Panc1 (cell line): Measurements from ENCODE around the gene COA8. TPM values are rescaled to one million over a fixed set of nuclear protein-coding genes. Genes with fewer than 3 reads are reported as not detected.

Experiments used
- ATAC-seq: fragments of 200-7000 bp; cut with Tn5 transposase; 2 replicates; pipeline ENCODE4 v1.9.1; 2020; ENCODE audit warnings: mild to moderate bottlenecking, moderate library complexity
- BruUV-seq: library from RNA; stranded (reverse); fragments of 400-500 nt; replicated peaks from 2 replicates; lab custom pipeline; 2021; lab: Mats Ljungman, UMichigan
- CTCF ChIA-PET: fragments of 300-600 bp; sonication (Branson Sonifier 250); formaldehyde crosslinking; loops from one replicate; lab custom pipeline; 2022; ENCODE audit warnings: antibody characterized with exemption; lab: Charles Lee
- POLR2A ChIA-PET: fragments of 300-600 bp; sonication (Branson Sonifier 250); formaldehyde crosslinking; loops from one replicate; lab custom pipeline; 2022; ENCODE audit warnings: antibody characterized with exemption; lab: Charles Lee
- DNase-seq: peaks from one replicate; pipeline ENCODE4 v3.0.0-alpha.2; 2010; ENCODE audit warnings: low read depth, low spot score
- H3K27ac ChIP-seq: 2 replicates; pipeline ENCODE4 v1.5.1; 2011; ENCODE audit warnings: mild to moderate bottlenecking, low read length, inconsistent platforms
- H3K27me3 ChIP-seq: fragments of 200-500 bp; sonication (Bioruptor generic); 2 replicates; pipeline ENCODE4 v1.6.0; 2014; ENCODE audit warnings: low read length, inconsistent platforms; ENCODE audit not compliant: control insufficient read depth, insufficient read depth
- H3K36me3 ChIP-seq: fragments of 200-500 bp; sonication (Bioruptor generic); 2 replicates; pipeline ENCODE4 v1.5.1; 2014; ENCODE audit warnings: inconsistent platforms, mild to moderate bottlenecking, low read length, moderate library complexity; ENCODE audit not compliant: control insufficient read depth, insufficient read depth
- H3K4me1 ChIP-seq: 2 replicates; pipeline ENCODE4 v1.5.1; 2011; ENCODE audit warnings: inconsistent platforms, mild to moderate bottlenecking, low read length, moderate library complexity; ENCODE audit not compliant: control insufficient read depth, insufficient read depth
- H3K4me3 ChIP-seq, 2 experiments: 2 replicates each; pipeline ENCODE4 v1.5.1; 2011 to 2012; ENCODE audit warnings: low read depth in 2 of 2, low read length in 2 of 2, mild to moderate bottlenecking in 2 of 2, inconsistent platforms in 1 of 2, moderate library complexity in 1 of 2
- H3K9me3 ChIP-seq: fragments of 200-500 bp; sonication (Bioruptor generic); 2 replicates; pipeline ENCODE4 v1.5.1; 2014; ENCODE audit warnings: low read depth, mild to moderate bottlenecking, inconsistent platforms, low read length, moderate library complexity; ENCODE audit not compliant: control insufficient read depth, insufficient read depth
- POLR2AphosphoS5 ChIP-seq: IDR thresholded peaks from 2 replicates; pipeline ENCODE4 v1.6.1; 2012; ENCODE audit warnings: mild to moderate bottlenecking, low read depth, low read length, moderate library complexity
- SIN3A ChIP-seq: IDR thresholded peaks from 2 replicates; pipeline ENCODE4 v1.6.1; 2012; ENCODE audit warnings: low read depth, mild to moderate bottlenecking, low read length, moderate library complexity, borderline replicate concordance; ENCODE audit not compliant: insufficient read depth
- TCF7L2 ChIP-seq: IDR thresholded peaks from 2 replicates; pipeline ENCODE4 v1.6.1; 2011; ENCODE audit warnings: mild to moderate bottlenecking, low read depth, low read length, inconsistent platforms
- in situ Hi-C: cut with HindIII; loops from 2 replicates; pipeline ENCODE4 v1.10.0; 2016; ENCODE audit warnings: low sequenced_read_pairs, low pct_unique_long_range_greater_than_20kb
- intact Hi-C: fragments of 100-400 bp; cut with micrococcal nuclease; formaldehyde crosslinking; loops from one replicate; pipeline ENCODE4 v1.10.0; 2022; ENCODE audit not compliant: unreplicated experiment
- total RNA-seq: library from RNA; stranded (reverse); gene quantifications from one replicate; pipeline ENCODE4 v1.2.1, GENCODE V29; 2021; ENCODE audit not compliant: unreplicated experiment
- TF ChIP-seq, protein P1 (sequence below), 2 experiments: IDR thresholded peaks; 2 replicates each; pipeline ENCODE4 v1.6.1; 2011 to 2012; ENCODE audit warnings: low read depth in 2 of 2, control low read depth in 1 of 2, low read length in 1 of 2, mild to moderate bottlenecking in 1 of 2, moderate library complexity in 1 of 2; ENCODE audit not compliant: insufficient read depth in 1 of 2
- TF ChIP-seq, protein P2 (sequence below): fragments of 450-650 bp; IDR thresholded peaks from 2 replicates; pipeline ENCODE4 v1.5.1; 2017; ENCODE audit warnings: mild to moderate bottlenecking

The COA8 gene
- total RNA-seq, 1 experiment from 2014 or later = 42.2 TPM

DNA sequence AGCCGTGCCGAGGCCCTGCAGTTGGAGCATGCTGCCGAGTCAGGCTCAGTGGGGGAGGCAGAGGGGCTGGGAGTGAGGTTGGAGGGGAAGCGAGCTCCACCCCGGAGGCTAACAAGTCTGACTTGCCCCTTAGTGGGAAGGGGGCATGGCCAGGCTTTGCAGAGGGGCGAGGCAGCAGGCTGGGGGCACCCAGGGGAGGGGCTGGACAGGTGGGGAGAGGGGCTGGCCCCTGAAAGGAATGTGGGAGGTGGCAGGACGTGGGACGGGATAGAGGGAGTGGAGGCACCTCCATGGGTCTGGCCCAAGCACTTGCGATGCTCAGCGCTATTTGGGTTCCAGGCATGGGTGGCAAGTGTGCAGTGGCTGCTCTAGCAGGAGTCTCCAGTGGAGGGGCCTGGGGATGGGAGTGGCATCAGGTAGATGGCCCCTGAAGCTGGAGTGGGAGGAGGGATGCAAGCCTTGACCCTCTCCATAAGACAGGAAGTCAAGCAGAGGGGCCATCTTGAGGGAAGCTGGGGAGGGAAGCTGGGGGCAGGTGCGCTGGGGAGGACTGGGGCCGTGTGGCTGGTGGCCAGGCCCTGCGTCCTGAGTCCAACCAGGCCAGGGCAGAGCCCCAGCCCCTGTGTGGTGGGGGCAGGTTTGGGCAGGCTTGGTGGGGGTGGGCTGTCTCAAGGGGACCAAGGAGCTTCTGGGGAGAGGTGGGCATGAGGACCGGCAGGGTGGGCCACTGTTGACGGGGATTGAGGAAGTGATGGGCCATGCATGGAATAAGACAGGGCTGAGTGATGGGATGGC, 31.1 kb upstream of the COA8 start:
- ChIA-PET POLR2A (interaction anchor here (0.5 to 1.2 kb wide), 2 partner anchors 7 to 18 kb away, joined by 4 to 8 read pairs; no protein-coding TSS in a partner anchor), CTCF (interaction anchor here (1.2 kb wide), 1 partner anchor 13 kb away, joined by 3 read pairs; no protein-coding TSS in a partner anchor)
- Histone ChIP-seq H3K4me3 (no peak overlapping the region), H3K27ac (no peak overlapping the region), H3K36me3 (peaks cover 4% of the 10 kb centered on the region; the same call in 1 of the 2 replicates), H3K4me1 (peaks cover 25% of the 10 kb centered on the region), H3K27me3 (no peaks in the 10 kb centered on the region), H3K9me3 (no peaks in the 10 kb centered on the region)
- in situ Hi-C loops = no loop called here
- no TSS peak for BruUV-seq
- ATAC-seq (no peak), DNase-seq (no peak)
- intact Hi-C loops = no loop called here
- TF ChIP-seq, protein P1, sequence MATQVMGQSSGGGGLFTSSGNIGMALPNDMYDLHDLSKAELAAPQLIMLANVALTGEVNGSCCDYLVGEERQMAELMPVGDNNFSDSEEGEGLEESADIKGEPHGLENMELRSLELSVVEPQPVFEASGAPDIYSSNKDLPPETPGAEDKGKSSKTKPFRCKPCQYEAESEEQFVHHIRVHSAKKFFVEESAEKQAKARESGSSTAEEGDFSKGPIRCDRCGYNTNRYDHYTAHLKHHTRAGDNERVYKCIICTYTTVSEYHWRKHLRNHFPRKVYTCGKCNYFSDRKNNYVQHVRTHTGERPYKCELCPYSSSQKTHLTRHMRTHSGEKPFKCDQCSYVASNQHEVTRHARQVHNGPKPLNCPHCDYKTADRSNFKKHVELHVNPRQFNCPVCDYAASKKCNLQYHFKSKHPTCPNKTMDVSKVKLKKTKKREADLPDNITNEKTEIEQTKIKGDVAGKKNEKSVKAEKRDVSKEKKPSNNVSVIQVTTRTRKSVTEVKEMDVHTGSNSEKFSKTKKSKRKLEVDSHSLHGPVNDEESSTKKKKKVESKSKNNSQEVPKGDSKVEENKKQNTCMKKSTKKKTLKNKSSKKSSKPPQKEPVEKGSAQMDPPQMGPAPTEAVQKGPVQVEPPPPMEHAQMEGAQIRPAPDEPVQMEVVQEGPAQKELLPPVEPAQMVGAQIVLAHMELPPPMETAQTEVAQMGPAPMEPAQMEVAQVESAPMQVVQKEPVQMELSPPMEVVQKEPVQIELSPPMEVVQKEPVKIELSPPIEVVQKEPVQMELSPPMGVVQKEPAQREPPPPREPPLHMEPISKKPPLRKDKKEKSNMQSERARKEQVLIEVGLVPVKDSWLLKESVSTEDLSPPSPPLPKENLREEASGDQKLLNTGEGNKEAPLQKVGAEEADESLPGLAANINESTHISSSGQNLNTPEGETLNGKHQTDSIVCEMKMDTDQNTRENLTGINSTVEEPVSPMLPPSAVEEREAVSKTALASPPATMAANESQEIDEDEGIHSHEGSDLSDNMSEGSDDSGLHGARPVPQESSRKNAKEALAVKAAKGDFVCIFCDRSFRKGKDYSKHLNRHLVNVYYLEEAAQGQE (IDR thresholded peaks at IDR 0.05; ENCODE audit: insufficient read depth in 1 of 2, low read depth in 2 of 2, low read length in 1 of 2) = no peak
- no peak for TF ChIP-seq SIN3A
- no peak for TF ChIP-seq TCF7L2
- TF ChIP-seq, protein P2, sequence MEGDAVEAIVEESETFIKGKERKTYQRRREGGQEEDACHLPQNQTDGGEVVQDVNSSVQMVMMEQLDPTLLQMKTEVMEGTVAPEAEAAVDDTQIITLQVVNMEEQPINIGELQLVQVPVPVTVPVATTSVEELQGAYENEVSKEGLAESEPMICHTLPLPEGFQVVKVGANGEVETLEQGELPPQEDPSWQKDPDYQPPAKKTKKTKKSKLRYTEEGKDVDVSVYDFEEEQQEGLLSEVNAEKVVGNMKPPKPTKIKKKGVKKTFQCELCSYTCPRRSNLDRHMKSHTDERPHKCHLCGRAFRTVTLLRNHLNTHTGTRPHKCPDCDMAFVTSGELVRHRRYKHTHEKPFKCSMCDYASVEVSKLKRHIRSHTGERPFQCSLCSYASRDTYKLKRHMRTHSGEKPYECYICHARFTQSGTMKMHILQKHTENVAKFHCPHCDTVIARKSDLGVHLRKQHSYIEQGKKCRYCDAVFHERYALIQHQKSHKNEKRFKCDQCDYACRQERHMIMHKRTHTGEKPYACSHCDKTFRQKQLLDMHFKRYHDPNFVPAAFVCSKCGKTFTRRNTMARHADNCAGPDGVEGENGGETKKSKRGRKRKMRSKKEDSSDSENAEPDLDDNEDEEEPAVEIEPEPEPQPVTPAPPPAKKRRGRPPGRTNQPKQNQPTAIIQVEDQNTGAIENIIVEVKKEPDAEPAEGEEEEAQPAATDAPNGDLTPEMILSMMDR = no peak
- TF ChIP-seq POLR2AphosphoS5 = no peak

DNA sequence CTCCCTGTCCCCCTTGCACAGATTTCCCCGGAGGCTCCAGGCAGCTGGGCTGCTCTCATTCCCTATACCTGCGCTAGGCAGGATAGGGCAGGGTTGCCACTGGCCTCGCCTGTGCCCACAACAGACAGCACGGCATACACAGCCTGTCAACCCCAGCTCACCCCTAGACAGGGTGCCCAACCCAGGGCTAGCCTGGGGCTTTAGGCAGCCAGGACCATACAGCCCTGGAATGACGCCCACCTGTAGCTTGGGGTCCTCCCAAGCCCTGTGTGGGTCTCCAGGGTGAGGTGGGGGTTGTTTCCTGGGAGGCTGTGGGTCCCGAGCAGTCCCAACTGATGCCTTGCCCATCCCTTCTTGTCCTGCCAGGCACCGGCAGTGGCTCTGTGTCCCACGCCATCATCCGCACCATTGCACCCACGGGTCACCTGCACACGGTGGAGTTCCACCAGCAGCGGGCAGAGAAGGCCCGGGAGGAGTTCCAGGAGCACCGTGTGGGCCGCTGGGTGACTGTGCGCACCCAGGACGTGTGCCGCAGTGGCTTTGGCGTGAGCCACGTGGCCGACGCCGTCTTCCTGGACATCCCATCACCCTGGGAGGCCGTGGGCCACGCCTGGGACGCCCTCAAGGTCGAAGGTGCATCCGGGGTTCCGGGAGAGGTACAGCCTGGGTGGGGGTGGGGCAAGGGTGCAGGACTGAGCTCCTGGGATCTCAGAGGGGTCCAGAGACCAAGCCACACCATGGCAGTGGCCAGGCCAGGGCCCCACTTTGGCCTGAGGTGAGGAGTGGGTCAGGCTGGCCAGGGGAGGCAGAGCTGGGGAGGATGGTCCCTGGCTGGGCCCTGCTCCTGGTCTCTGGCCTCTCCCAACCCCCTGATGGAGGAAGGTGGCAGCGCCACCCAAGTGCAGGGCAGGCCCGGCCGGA, 30.3 kb upstream of the COA8 start:
- DNase-seq (no peak), ATAC-seq (no peak)
- H3K4me1 ChIP-seq = peaks cover 28% of the 10 kb centered on the region
- no peaks in the 10 kb centered on the region for H3K27me3 ChIP-seq
- in situ Hi-C loops (no loop called here), intact Hi-C loops (no loop called here)
- H3K27ac ChIP-seq = no peak overlapping the region
- POLR2A ChIA-PET = no interaction called here
- BruUV-seq = no TSS peak
- H3K4me3 ChIP-seq = no peak overlapping the region
- H3K9me3 ChIP-seq = no peaks in the 10 kb centered on the region
- CTCF ChIA-PET = interaction anchor here (1.1 kb wide), 1 partner anchor 14 kb away, joined by 3 read pairs; no protein-coding TSS in a partner anchor
- no peak for TF ChIP-seq TCF7L2
- TF ChIP-seq, protein P1 (IDR thresholded peaks at IDR 0.05; ENCODE audit: insufficient read depth in 1 of 2, low read depth in 2 of 2, low read length in 1 of 2) = no peak
- TF ChIP-seq SIN3A = no peak
- TF ChIP-seq, protein P2 = no peak
- no peak for TF ChIP-seq POLR2AphosphoS5
- peaks cover 4% of the 10 kb centered on the region; the same call in 1 of the 2 replicates for H3K36me3 ChIP-seq
